ENCODE results near the gene KCNV2.

DNA sequence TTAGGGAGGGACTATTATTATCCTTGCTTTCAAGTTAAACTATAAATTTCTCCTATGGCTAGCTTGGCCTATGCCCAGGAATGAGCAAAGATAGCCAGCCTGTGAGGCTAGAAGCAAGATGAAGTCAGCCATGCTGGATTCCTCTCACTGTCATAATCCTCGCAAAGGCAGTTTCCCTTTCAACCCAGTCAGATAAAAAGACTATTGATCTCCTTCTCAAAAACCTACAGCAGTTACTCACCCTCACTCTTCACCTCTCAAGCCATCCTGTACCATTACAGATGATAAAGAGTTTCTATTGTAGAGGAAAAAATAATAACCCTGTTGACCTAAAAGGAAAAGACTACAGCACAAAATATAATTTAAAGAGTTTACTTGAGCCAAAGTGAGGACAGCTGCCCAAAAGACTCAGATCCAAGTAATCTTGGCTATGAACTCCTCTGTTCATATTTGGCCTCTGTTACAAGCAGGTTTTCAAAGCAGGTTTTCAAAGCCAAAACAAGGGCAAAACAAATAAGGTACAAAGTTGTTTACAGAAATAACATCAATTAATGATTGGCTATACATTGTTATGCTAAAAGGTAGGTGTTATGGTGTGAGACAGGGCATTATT lies 41.7 kb downstream of the KCNV2 start:
- TF ChIP-seq, protein P1, sequence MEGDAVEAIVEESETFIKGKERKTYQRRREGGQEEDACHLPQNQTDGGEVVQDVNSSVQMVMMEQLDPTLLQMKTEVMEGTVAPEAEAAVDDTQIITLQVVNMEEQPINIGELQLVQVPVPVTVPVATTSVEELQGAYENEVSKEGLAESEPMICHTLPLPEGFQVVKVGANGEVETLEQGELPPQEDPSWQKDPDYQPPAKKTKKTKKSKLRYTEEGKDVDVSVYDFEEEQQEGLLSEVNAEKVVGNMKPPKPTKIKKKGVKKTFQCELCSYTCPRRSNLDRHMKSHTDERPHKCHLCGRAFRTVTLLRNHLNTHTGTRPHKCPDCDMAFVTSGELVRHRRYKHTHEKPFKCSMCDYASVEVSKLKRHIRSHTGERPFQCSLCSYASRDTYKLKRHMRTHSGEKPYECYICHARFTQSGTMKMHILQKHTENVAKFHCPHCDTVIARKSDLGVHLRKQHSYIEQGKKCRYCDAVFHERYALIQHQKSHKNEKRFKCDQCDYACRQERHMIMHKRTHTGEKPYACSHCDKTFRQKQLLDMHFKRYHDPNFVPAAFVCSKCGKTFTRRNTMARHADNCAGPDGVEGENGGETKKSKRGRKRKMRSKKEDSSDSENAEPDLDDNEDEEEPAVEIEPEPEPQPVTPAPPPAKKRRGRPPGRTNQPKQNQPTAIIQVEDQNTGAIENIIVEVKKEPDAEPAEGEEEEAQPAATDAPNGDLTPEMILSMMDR (IDR thresholded peaks at IDR 0.05; ENCODE audit: insufficient read depth, low read depth, low read length): no peak
- TF ChIP-seq EZH2 (IDR thresholded peaks at IDR 0.05; ENCODE audit: insufficient read depth, low read length): no peak
